ACHN (cell line): ENCODE measurements around the gene PCBP3.
"Not testable (repeated sequence)": the region's sequence is repeated elsewhere in the genome, so short reads cannot be mapped to it uniquely, and the experiment has no call there.

ENCODE experiments used
- DNase-seq: peaks from one replicate; pipeline ENCODE4 v3.0.0-alpha.2; 2015
- in situ Hi-C: cut with HindIII; loops from 2 replicates; pipeline ENCODE4 v1.10.0; 2017; ENCODE audit warnings: low sequenced_read_pairs, low pct_ligation_motif_present, low pct_unique_long_range_greater_than_20kb

Gene PCBP3

GRCh38 chr21:45894906-45895777 lies 251.6 kb downstream of the PCBP3 start:
- DNase-seq, result no peak
- in situ Hi-C loops, result no loop called here

- no peak for DNase-seq
- in situ Hi-C loops, result no loop called here
These were observed 252.3 kb downstream of the PCBP3 start for GRCh38 chr21:45895778-45896370.

- DNase-seq, in situ Hi-C loops: not testable (repeated sequence)
These were observed 252.9 kb downstream of the PCBP3 start for GRCh38 chr21:45896431-45896830.

- DNase-seq, result no peak
- in situ Hi-C loops, result no loop called here
These were observed 253.9 kb downstream of the PCBP3 start for GRCh38 chr21:45897191-45898027.

- in situ Hi-C loops, result no loop called here
- no peak for DNase-seq
These were observed 254.5 kb downstream of the PCBP3 start for GRCh38 chr21:45898028-45898350.

- no peak for DNase-seq
- in situ Hi-C loops, result no loop called here
These were observed 255.3 kb downstream of the PCBP3 start for GRCh38 chr21:45898781-45899180.

- in situ Hi-C loops, result no loop called here
These were observed 255.9 kb downstream of the PCBP3 start for GRCh38 chr21:45899317-45900033.

GRCh38 chr21:45900034-45900868 lies 256.7 kb downstream of the PCBP3 start:
- in situ Hi-C loops, result no loop called here
- DNase-seq, result no peak

More at GRCh38 chr21:45899317-45900033, 255.9 kb downstream of the PCBP3 start:
- DNase-seq, result no peak

- in situ Hi-C loops, result no loop called here
- no peak for DNase-seq
These were observed 257.7 kb downstream of the PCBP3 start for GRCh38 chr21:45901061-45901690.

- in situ Hi-C loops, result no loop called here
- DNase-seq, result no peak
These were observed 258.9 kb downstream of the PCBP3 start for GRCh38 chr21:45902292-45902995.

- in situ Hi-C loops, result no loop called here
- DNase-seq, result no peak
These were observed 261.7 kb downstream of the PCBP3 start for GRCh38 chr21:45905196-45905595.

- in situ Hi-C loops, result no loop called here
- DNase-seq, result no peak
These were observed 262.8 kb downstream of the PCBP3 start for GRCh38 chr21:45906196-45906805.

- no peak for DNase-seq
- in situ Hi-C loops, result no loop called here
These were observed 263.3 kb downstream of the PCBP3 start for GRCh38 chr21:45906859-45907258.

- in situ Hi-C loops, result no loop called here
- no peak for DNase-seq
These were observed 265.2 kb downstream of the PCBP3 start for GRCh38 chr21:45908536-45909237.

- in situ Hi-C loops, result no loop called here
- no peak for DNase-seq
These were observed 265.9 kb downstream of the PCBP3 start for GRCh38 chr21:45909238-45909988.
